22Rv1 (cell line): ENCODE measurements around the gene MORC2.

Experiments used
- H3K27ac ChIP-seq: fragments of 450-650 bp; 2 replicates; pipeline ENCODE4 v1.5.1; 2017
- ZFX ChIP-seq: fragments of 450-650 bp; IDR thresholded peaks from 2 replicates; pipeline ENCODE4 v1.6.1; 2017; ENCODE audit warnings: antibody characterized with exemption, borderline replicate concordance
- TF ChIP-seq, protein P1 (sequence below): fragments of 450-650 bp; IDR thresholded peaks from 2 replicates; pipeline ENCODE4 v1.5.1; 2017; ENCODE audit warnings: mild to moderate bottlenecking

MORC2 gene

GRCh38 chr22:30882184-30882717, 86.3 kb downstream of the MORC2 start:
- TF ChIP-seq, protein P1, sequence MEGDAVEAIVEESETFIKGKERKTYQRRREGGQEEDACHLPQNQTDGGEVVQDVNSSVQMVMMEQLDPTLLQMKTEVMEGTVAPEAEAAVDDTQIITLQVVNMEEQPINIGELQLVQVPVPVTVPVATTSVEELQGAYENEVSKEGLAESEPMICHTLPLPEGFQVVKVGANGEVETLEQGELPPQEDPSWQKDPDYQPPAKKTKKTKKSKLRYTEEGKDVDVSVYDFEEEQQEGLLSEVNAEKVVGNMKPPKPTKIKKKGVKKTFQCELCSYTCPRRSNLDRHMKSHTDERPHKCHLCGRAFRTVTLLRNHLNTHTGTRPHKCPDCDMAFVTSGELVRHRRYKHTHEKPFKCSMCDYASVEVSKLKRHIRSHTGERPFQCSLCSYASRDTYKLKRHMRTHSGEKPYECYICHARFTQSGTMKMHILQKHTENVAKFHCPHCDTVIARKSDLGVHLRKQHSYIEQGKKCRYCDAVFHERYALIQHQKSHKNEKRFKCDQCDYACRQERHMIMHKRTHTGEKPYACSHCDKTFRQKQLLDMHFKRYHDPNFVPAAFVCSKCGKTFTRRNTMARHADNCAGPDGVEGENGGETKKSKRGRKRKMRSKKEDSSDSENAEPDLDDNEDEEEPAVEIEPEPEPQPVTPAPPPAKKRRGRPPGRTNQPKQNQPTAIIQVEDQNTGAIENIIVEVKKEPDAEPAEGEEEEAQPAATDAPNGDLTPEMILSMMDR = no peak
- TF ChIP-seq ZFX = no peak
- no peak overlapping the region for H3K27ac ChIP-seq

DNA sequence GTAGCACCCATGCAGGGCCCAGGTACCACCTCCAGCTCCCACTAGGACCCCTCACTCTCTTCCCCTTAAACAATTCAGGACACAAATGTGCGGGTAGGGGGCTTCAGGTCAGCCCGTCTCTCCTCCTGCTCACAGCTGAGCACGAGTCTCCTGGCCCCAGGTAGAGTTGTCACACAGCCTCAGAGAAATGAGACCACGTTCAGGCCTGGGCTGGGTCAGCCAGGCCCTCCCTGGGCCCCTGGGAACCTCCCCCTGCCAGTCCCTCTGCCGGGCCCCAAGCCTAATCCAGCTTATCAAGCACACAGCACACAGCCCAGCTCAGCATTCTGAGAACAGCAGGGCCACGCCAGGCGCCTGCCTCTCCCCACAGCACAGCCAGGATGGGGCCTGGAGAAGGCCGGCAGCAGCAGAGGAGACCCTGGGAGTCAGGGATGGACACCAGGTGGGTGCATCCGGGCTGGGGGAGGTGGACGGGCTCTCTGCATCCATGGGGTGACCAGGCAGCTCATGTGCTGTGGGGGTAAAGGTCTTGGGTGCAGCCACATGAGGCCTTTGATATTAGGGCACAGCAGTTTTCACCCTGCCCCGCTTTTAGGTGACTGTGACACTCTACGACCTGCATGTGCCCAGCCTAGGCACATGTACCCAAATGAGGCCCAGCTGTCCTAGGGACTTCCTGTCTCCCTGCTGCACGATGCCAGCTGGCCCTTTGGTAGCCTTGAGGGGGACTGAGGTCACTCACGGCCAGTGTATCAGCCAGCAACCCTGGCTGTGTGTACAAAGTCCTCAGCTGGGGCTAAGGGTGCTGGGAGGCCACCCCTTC, 87.0 kb downstream of the MORC2 start:
- H3K27ac ChIP-seq = no peak overlapping the region
- TF ChIP-seq ZFX = no peak
- TF ChIP-seq, protein P1 = no peak

DNA sequence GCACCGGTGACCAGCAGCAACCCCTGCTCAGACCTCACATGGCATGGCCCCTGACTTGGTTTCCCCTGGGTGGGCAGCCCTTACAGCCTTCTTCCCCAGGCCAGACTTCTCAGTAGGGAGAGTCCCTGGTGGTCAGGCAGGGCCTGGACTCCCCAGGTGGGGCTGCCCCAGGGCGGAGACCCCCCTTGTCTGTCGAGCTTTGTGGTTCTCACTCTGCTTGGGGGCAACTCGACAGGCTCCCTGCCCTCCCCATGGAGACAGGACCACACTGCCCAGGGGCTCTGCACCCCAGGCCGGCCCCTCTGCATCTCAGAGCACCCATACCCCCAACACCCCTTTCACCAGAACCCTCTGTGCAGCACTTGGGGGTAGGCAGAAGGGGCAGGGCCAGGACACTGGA, 87.7 kb downstream of the MORC2 start:
- no peak for TF ChIP-seq ZFX
- TF ChIP-seq, protein P1 = no peak
- no peak overlapping the region for H3K27ac ChIP-seq

DNA sequence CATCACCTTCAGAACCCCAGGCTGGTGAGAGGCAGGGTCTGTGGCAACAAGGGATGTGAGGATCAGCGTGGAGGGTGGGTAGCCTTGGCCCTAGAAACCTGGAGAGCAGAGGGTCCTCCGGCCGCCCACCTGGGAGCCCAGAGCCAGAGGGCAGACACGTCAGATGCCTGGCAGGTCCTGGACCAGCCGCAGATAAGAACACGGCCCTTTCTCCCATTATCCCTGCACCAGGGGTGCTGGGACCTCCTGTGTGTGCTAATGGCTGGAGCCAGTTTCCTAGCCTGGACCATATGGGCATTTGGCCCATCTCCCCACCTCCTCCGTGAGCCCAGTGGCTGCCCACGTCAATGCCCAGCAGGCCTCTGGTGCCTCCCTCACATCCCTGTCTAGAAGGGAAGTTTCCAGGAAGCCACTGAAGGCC, 88.4 kb downstream of the MORC2 start:
- TF ChIP-seq, protein P1 = no peak
- no peak for TF ChIP-seq ZFX
- no peak overlapping the region for H3K27ac ChIP-seq

- no peak overlapping the region for H3K27ac ChIP-seq
- TF ChIP-seq ZFX = no peak
- TF ChIP-seq, protein P1 = no peak
Measured at GRCh38 chr22:30879415-30879797, 89.2 kb downstream of the MORC2 start.

GRCh38 chr22:30878516-30879414, 89.8 kb downstream of the MORC2 start:
- TF ChIP-seq ZFX = no peak
- TF ChIP-seq, protein P1 = no peak
- no peak overlapping the region for H3K27ac ChIP-seq
